ENCODE measurements around the gene TMEM256.

Gene TMEM256

GRCh38 chr17:7405350-7406234 is 1.7 kb upstream of the TMEM256 start:
- H3K36me3 ChIP-seq (ENCODE audit: control insufficient read depth, insufficient read depth, low read length), result peaks cover 23% of the 10 kb centered on the region
- H3K9me3 ChIP-seq (ENCODE audit: control insufficient read depth, insufficient read depth, low read length), result no peaks in the 10 kb centered on the region
- H3K9ac ChIP-seq (ENCODE audit: low read depth, low read length), result peak overlapping the region; percentile 85
- peak overlapping the region; percentile 88 for H3K4me3 ChIP-seq (ENCODE audit: low read depth, low read length)
- H3K4me1 ChIP-seq (ENCODE audit: control insufficient read depth, insufficient read depth, low read length), result peaks cover 7% of the 10 kb centered on the region
- peaks cover 7% of the 10 kb centered on the region for H3K27me3 ChIP-seq (ENCODE audit: control insufficient read depth, insufficient read depth, low read length)

- Histone ChIP-seq H3K9ac (ENCODE audit: low read depth, low read length) (peak overlapping the region; percentile 85), H3K27me3 (ENCODE audit: control insufficient read depth, insufficient read depth, low read length) (peaks cover 7% of the 10 kb centered on the region), H3K4me1 (ENCODE audit: control insufficient read depth, insufficient read depth, low read length) (peaks cover 7% of the 10 kb centered on the region), H3K4me3 (ENCODE audit: low read depth, low read length) (peak overlapping the region; percentile 88), H3K36me3 (ENCODE audit: control insufficient read depth, insufficient read depth, low read length) (peaks cover 18% of the 10 kb centered on the region), H3K9me3 (ENCODE audit: control insufficient read depth, insufficient read depth, low read length) (no peaks in the 10 kb centered on the region)
These were observed 946 bp upstream of the TMEM256 start for GRCh38 chr17:7404737-7405349.

- H3K9me3 ChIP-seq (ENCODE audit: control insufficient read depth, insufficient read depth, low read length), result no peaks in the 10 kb centered on the region
- no peak overlapping the region for H3K9ac ChIP-seq (ENCODE audit: low read depth, low read length)
- H3K4me3 ChIP-seq (ENCODE audit: low read depth, low read length), result peak overlapping the region; percentile 83
- peaks cover 5% of the 10 kb centered on the region for H3K4me1 ChIP-seq (ENCODE audit: control insufficient read depth, insufficient read depth, low read length)
- H3K27me3 ChIP-seq (ENCODE audit: control insufficient read depth, insufficient read depth, low read length), result peaks cover 2% of the 10 kb centered on the region
- H3K36me3 ChIP-seq (ENCODE audit: control insufficient read depth, insufficient read depth, low read length), result peaks cover 6% of the 10 kb centered on the region
These were observed 245 bp downstream of the TMEM256 start for GRCh38 chr17:7403727-7403976.

GRCh38 chr17:7403043-7403726 is 712 bp downstream of the TMEM256 start:
- H3K9me3 ChIP-seq (ENCODE audit: control insufficient read depth, insufficient read depth, low read length), result no peaks in the 10 kb centered on the region
- peak overlapping the region; percentile 83 for H3K4me3 ChIP-seq (ENCODE audit: low read depth, low read length)
- peaks cover 4% of the 10 kb centered on the region for H3K4me1 ChIP-seq (ENCODE audit: control insufficient read depth, insufficient read depth, low read length)
- H3K27me3 ChIP-seq (ENCODE audit: control insufficient read depth, insufficient read depth, low read length), result peaks cover 2% of the 10 kb centered on the region
- H3K36me3 ChIP-seq (ENCODE audit: control insufficient read depth, insufficient read depth, low read length), result peaks cover 3% of the 10 kb centered on the region
- peak overlapping the region; percentile 9 for H3K9ac ChIP-seq (ENCODE audit: low read depth, low read length)

GRCh38 chr17:7398612-7399011 is 5.3 kb downstream of the TMEM256 start:
- H3K9ac ChIP-seq (ENCODE audit: low read depth, low read length), result no peak overlapping the region
- no peaks in the 10 kb centered on the region for H3K4me1 ChIP-seq (ENCODE audit: control insufficient read depth, insufficient read depth, low read length)
- H3K9me3 ChIP-seq (ENCODE audit: control insufficient read depth, insufficient read depth, low read length), result no peaks in the 10 kb centered on the region
- H3K36me3 ChIP-seq (ENCODE audit: control insufficient read depth, insufficient read depth, low read length), result no peaks in the 10 kb centered on the region
- peaks cover 2% of the 10 kb centered on the region for H3K27me3 ChIP-seq (ENCODE audit: control insufficient read depth, insufficient read depth, low read length)
- no peak overlapping the region for H3K4me3 ChIP-seq (ENCODE audit: low read depth, low read length)

GRCh38 chr17:7396147-7396546 is 7.8 kb downstream of the TMEM256 start:
- no peaks in the 10 kb centered on the region for H3K4me1 ChIP-seq (ENCODE audit: control insufficient read depth, insufficient read depth, low read length)
- peaks cover under 1% of the 10 kb centered on the region for H3K36me3 ChIP-seq (ENCODE audit: control insufficient read depth, insufficient read depth, low read length)
- no peaks in the 10 kb centered on the region for H3K9me3 ChIP-seq (ENCODE audit: control insufficient read depth, insufficient read depth, low read length)
- H3K9ac ChIP-seq (ENCODE audit: low read depth, low read length), result no peak overlapping the region
- H3K4me3 ChIP-seq (ENCODE audit: low read depth, low read length), result no peak overlapping the region
- peaks cover 2% of the 10 kb centered on the region for H3K27me3 ChIP-seq (ENCODE audit: control insufficient read depth, insufficient read depth, low read length)

- Histone ChIP-seq H3K4me3 (ENCODE audit: low read depth, low read length) (peak within 1 kb of the TSS; percentile 81), H3K36me3 (ENCODE audit: control insufficient read depth, insufficient read depth, low read length) (peaks cover 13% of the 10 kb centered on the region), H3K27me3 (ENCODE audit: control insufficient read depth, insufficient read depth, low read length) (peaks cover 2% of the 10 kb centered on the region), H3K9me3 (ENCODE audit: control insufficient read depth, insufficient read depth, low read length) (no peaks in the 10 kb centered on the region), H3K9ac (ENCODE audit: low read depth, low read length) (no peak within 1 kb of the TSS), H3K4me1 (ENCODE audit: control insufficient read depth, insufficient read depth, low read length) (no peaks in the 10 kb centered on the region)
These were observed 9.3 kb downstream of the TMEM256 start, which contains the start of gene PLSCR3 for GRCh38 chr17:7394452-7395191. Gene PLSCR3, minus strand, starts transcription at chr17:7394525. Its CDS starts 415 bp downstream, at chr17:7394110.

- Histone ChIP-seq H3K36me3 (ENCODE audit: control insufficient read depth, insufficient read depth, low read length) (peaks cover 17% of the 10 kb centered on the region), H3K4me1 (ENCODE audit: control insufficient read depth, insufficient read depth, low read length) (no peaks in the 10 kb centered on the region), H3K9me3 (ENCODE audit: control insufficient read depth, insufficient read depth, low read length) (no peaks in the 10 kb centered on the region), H3K4me3 (ENCODE audit: low read depth, low read length) (peak overlapping the region; percentile 81), H3K9ac (ENCODE audit: low read depth, low read length) (no peak overlapping the region), H3K27me3 (ENCODE audit: control insufficient read depth, insufficient read depth, low read length) (peaks cover 2% of the 10 kb centered on the region)
These were observed 10.1 kb downstream of the TMEM256 start for GRCh38 chr17:7393613-7394451.

- Histone ChIP-seq H3K36me3 (ENCODE audit: control insufficient read depth, insufficient read depth, low read length) (peaks cover 17% of the 10 kb centered on the region), H3K4me3 (ENCODE audit: low read depth, low read length) (peak overlapping the region; percentile 81), H3K9ac (ENCODE audit: low read depth, low read length) (no peak overlapping the region), H3K9me3 (ENCODE audit: control insufficient read depth, insufficient read depth, low read length) (no peaks in the 10 kb centered on the region), H3K4me1 (ENCODE audit: control insufficient read depth, insufficient read depth, low read length) (no peaks in the 10 kb centered on the region), H3K27me3 (ENCODE audit: control insufficient read depth, insufficient read depth, low read length) (peaks cover 2% of the 10 kb centered on the region)
These were observed 10.9 kb downstream of the TMEM256 start for GRCh38 chr17:7392696-7393612.

GRCh38 chr17:7391307-7391706 is 12.6 kb downstream of the TMEM256 start:
- Histone ChIP-seq H3K9me3 (ENCODE audit: control insufficient read depth, insufficient read depth, low read length) (no peaks in the 10 kb centered on the region), H3K27me3 (ENCODE audit: control insufficient read depth, insufficient read depth, low read length) (peaks cover 2% of the 10 kb centered on the region)

More at GRCh38 chr17:7391307-7391706, 12.6 kb downstream of the TMEM256 start:
- H3K4me3 ChIP-seq (ENCODE audit: low read depth, low read length), result no peak overlapping the region
- H3K36me3 ChIP-seq (ENCODE audit: control insufficient read depth, insufficient read depth, low read length), result peaks cover 17% of the 10 kb centered on the region
- no peaks in the 10 kb centered on the region for H3K4me1 ChIP-seq (ENCODE audit: control insufficient read depth, insufficient read depth, low read length)
- H3K9ac ChIP-seq (ENCODE audit: low read depth, low read length), result no peak overlapping the region
